NCI-H510A (cell line): ENCODE measurements around the gene TSACC.
"Not testable (repeated sequence)": the region's sequence is repeated elsewhere in the genome, so short reads cannot be mapped to it uniquely, and the experiment has no call there.

Experiments
- DNase-seq: peaks from one replicate; lab custom pipeline; 2025; lab: John Stamatoyannopoulos, UW

The TSACC gene

GRCh38 chr1:156346636-156347035 lies 8.3 kb downstream of the TSACC start:
- DNase-seq: no peak

DNA sequence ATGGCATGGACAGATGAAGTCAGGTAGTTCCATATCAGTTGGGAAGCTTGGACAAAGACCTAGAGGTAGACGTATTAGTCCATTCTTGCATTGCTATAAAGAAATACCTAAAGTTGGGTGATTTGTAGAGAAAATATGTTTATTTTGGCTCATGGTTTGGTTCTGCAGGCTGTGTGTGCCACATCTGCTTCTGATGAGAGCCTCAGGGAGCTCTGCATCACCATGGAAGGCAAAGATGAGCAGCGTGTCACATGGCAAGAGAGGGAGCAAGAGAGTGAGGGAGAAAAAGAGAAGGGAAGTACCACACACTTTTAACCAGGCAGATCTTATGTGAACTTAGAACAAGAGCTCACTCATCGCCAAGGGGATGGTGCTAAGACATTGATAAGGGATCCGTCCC lies 9.0 kb downstream of the TSACC start:
- no peak for DNase-seq

GRCh38 chr1:156352481-156352880 lies 14.2 kb downstream of the TSACC start:
- not testable (repeated sequence) for DNase-seq

GRCh38 chr1:156356262-156356874 lies 18.0 kb downstream of the TSACC start:
- no peak for DNase-seq

DNA sequence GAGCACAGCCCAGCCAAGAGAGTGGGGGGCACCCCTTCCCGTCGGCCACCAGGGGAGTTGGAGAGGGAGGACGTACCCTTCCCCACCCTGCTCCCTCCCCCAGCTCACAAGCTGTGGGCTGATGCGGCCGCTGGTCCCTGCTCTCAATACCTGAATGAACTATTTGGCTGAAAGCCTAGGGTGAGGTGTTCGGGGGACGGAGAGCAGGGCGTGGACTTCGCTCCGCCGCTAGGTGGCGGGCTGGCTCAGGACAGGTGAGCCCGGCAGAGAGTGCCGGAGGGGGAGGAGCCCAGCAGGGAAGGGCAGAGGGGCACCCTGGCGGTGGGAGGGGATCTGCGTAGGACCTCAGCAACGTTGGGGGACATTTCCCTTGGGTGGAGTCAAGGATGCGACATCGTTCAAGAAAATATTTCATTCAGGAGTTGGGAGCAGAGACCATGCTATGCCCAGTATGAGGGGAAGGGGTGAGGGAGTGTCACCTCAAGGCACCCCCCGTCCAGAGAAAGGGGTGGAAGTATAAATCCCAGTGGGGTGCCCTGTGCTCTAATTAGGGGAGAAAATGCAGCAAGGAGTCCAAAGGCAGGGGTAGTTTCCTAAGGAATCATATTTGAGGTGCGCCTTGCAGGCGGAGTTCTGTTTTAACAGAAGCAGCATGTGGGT lies 18.7 kb downstream of the TSACC start:
- DNase-seq: peak; percentile 85

GRCh38 chr1:156357977-156358376 lies 19.7 kb downstream of the TSACC start:
- no peak for DNase-seq

DNA sequence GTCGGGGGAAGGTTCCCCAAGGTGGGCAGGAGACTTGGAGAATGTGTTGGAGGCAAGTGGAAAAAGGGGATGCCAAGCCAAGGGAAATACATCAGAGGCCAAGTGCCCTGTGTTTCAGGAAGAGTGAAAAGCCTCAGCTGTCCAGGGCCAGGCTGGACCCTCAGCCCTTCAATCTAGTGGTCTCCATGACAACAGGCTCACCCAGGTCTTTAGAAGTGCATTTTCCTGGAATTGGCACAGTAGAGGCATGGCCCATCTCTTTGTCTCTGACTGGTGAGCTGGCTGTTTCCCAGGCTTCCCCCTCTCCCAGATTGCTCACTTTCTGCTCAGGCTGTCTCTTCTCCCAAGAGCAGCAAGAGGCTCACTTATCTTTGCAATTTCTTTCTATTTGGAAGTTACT lies 20.3 kb downstream of the TSACC start:
- DNase-seq: no peak

DNA sequence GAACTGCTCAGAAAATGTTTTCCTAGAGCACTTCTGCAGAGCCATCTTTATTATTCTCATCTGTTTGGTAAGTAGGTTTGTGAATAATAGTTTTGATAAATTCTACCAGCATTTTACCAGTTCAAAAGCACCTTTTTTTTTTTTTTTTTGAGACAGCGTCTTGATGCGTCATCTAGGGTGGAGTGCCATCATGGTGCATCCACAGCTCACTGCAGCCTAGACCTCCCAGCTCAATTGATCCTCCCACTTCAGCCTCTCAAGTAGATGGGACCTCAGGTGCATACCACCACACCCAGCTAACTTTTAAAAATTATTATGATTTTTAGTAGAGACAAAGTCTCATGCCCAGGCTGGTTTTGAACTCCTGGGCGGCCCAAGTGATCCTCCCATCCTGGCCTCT lies 20.9 kb downstream of the TSACC start:
- DNase-seq: no peak

GRCh38 chr1:156359973-156360372 lies 21.6 kb downstream of the TSACC start:
- DNase-seq: no peak

GRCh38 chr1:156360534-156360933 lies 22.2 kb downstream of the TSACC start:
- no peak for DNase-seq

DNA sequence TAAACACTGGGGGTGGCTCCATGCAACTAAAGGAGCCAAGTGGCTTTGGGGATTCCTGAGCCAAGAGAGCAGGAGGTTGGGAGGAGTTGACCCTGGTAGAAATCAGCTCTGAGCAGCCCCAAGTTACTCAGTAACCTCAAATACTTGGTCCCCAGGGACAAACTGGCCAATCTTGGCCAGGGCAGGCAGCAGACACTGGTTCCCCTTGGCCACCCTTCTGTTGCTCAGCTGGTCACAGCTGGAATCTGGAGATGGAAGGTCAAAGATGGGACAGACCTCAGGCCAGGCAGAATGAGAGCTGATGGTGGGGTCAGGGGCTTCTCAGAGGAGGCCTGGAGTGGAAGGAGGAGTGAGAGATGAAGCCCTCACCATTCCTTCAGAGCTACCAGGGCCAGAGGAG lies 27.4 kb downstream of the TSACC start:
- DNase-seq: no peak

GRCh38 chr1:156366378-156367166 lies 28.2 kb downstream of the TSACC start:
- no peak for DNase-seq

GRCh38 chr1:156367383-156368156 lies 29.2 kb downstream of the TSACC start:
- DNase-seq: no peak

DNA sequence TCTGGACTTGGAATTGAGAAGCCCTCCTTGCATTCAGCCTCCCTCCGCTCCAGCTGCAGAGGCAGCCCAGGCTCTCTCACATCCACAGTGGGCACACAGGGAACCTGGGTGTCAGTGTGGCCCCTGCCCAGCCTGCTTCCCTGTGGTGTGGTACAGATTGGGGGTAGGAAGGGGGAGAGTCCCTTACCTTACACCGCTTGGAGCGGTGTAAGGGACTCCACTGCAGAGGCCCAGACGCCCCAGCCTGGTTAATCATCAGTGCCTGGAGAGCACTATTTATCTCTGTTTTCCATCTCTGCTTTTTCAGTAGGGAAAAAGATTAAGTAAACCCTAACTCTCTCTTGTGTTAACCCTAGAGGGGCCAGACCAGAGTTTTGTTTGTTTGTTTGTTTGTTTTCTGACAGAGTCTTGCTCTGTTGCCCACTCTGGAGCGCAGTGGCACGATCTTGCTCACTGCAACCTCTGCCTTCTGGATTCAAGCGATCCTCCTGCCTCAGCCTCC lies 29.9 kb downstream of the TSACC start:
- no peak for DNase-seq

- DNase-seq: peak; percentile 48
These were observed 30.8 kb downstream of the TSACC start, which contains the start of gene RHBG for GRCh38 chr1:156368889-156369684. RHBG (plus strand) TSS chr1:156369211; CDS start chr1:156369250, 39 bp downstream.

DNA sequence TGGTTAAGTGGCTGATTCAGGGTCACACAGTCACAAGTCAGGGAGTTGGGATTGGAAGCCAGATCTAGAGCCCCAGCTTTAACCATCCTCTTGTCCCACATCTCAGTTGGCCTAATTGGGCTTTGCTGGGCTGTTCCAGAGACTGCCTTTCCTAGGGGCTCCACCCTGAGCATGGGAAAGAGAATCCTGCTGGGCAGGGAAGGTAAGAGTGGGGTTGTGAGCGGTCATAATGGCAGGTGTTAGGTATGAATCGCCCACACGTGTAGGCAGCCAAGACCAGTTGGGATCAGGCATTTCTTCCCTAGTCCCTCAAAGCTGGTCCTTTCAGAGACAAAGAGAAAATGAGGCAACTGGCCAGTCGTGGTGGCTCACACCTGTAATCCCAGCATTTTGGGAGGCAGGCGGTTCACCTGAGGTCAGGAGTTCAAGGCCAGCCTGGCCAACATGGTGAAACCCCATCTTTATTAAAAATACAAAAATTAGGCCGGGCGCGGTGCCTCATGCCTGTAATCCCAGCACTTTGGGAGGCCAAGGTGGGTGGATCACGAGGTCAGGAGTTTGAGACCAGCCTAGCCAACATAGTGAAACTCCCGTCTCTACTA lies 31.5 kb downstream of the TSACC start:
- DNase-seq: not testable (repeated sequence)

DNA sequence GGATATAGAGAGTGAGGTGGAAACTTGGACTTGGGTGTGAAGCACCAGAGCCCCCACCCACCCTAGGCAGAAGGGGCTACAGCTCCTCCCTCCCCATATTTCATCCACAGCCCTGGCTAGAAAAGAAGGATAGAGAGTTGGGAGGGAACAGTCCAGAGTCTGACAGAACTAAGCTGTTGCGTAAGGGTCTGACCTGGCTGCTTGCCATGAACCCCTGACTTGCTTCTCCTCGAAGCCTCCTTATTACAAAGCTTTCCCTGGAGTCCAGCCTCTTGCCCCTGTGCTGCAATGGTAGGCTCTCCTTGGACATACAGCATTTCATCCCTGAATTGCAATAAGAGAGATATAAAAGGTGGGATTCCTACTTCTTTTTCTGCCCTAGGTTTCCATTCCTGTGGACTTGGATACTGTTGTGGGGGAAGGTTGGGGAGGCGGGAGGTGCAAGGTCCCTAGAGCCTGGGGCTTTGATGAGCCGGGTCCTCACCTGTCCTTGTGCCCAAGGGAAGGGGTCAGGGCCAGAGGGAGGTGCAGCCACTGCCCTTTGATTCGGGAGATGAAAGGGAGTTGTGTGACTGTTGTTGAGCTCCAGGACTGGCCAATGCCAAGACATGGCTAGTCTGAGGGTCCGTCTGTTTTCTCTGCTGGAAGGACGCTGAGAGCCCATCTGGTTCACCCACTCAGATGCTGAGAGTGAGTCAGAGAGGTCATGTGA lies 33.4 kb downstream of the TSACC start:
- DNase-seq: no peak

DNA sequence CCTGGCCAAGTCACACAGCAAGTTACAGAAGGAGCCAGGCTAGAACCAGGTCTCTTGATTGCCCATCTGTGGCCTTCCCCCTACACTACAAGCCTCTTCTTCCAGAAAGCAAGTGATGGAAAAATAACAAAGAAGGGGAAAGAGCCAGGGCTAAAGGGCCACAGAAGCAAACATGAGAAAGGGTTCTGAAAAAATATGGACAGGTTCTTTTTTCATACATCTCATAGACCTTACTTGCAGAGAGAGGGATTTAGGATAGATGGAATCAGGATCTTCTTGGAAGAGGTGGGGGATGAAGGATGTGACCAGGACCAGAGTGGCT lies 33.9 kb downstream of the TSACC start:
- DNase-seq: no peak

- no peak for DNase-seq
These were observed 34.5 kb downstream of the TSACC start for GRCh38 chr1:156372876-156373275.

- no peak for DNase-seq
These were observed 35.2 kb downstream of the TSACC start for GRCh38 chr1:156373546-156373945.
